A673 (cell line): ENCODE measurements around the gene SCN2A. TPM values are rescaled to one million over a fixed set of nuclear protein-coding genes. Genes with fewer than 3 reads are reported as not detected.

ENCODE experiments used
- BruUV-seq: library from RNA; stranded (reverse); fragments of 400-500 nt; replicated peaks from 2 replicates; lab custom pipeline; 2021; lab: Mats Ljungman, UMichigan
- CTCF ChIA-PET: fragments of 300-600 bp; sonication (Branson Sonifier 250); formaldehyde crosslinking; loops from one replicate; lab custom pipeline; 2022; ENCODE audit warnings: antibody characterized with exemption; lab: Charles Lee
- POLR2A ChIA-PET: fragments of 300-600 bp; sonication (Branson Sonifier 250); formaldehyde crosslinking; loops from one replicate; lab custom pipeline; 2022; ENCODE audit warnings: antibody characterized with exemption; ENCODE audit not compliant: low non-redundant PET; lab: Charles Lee
- DNase-seq: peaks from one replicate; pipeline ENCODE4 v3.0.0-alpha.2; 2015; ENCODE audit warnings: low spot score
- H3K27ac ChIP-seq: fragments of 200-600 bp; sonication (generic); 2 replicates; pipeline ENCODE4 v1.5.1; 2016; ENCODE audit warnings: mixed run types, low read depth, mild to moderate bottlenecking, mixed read lengths, antibody characterized with exemption, low read length; ENCODE audit not compliant: poor library complexity, severe bottlenecking
- H3K27me3 ChIP-seq: fragments of 200-600 bp; sonication (generic); replicated peaks from 2 replicates; pipeline ENCODE4 v1.6.1; 2017; ENCODE audit warnings: mixed run types, low read depth, mild to moderate bottlenecking, mixed read lengths, antibody characterized with exemption, low read length; ENCODE audit not compliant: insufficient read depth, poor library complexity
- H3K36me3 ChIP-seq: fragments of 200-600 bp; sonication (generic); 2 replicates; pipeline ENCODE4 v1.6.1; 2016; ENCODE audit warnings: mixed run types, mild to moderate bottlenecking, mixed read lengths, antibody characterized with exemption, low read length; ENCODE audit not compliant: insufficient read depth, poor library complexity, severe bottlenecking
- H3K4me1 ChIP-seq: fragments of 200-600 bp; sonication (generic); 2 replicates; pipeline ENCODE4 v1.6.1; 2017; ENCODE audit warnings: mixed run types, mild to moderate bottlenecking, mixed read lengths, antibody characterized with exemption, low read length; ENCODE audit not compliant: insufficient read depth, poor library complexity, severe bottlenecking
- H3K4me3 ChIP-seq: fragments of 200-600 bp; sonication (generic); 2 replicates; pipeline ENCODE4 v1.5.1; 2016; ENCODE audit warnings: low read depth, mixed run types, mild to moderate bottlenecking, mixed read lengths, low read length; ENCODE audit not compliant: poor library complexity, severe bottlenecking
- H3K9me3 ChIP-seq: fragments of 200-600 bp; sonication (generic); 2 replicates; pipeline ENCODE4 v1.6.1; 2016; ENCODE audit warnings: mixed run types, low read depth, mild to moderate bottlenecking, mixed read lengths, antibody characterized with exemption, low read length; ENCODE audit not compliant: poor library complexity, severe bottlenecking
- CTCF ChIP-seq: fragments of 300-800, 200-600 bp; sonication (generic); conservative IDR thresholded peaks from 2 replicates; pipeline ENCODE4 v1.5.1; 2017; ENCODE audit warnings: low read depth, mild to moderate bottlenecking, antibody characterized with exemption, low read length, moderate library complexity, mixed read lengths
- EZH2 ChIP-seq: fragments of 200-600 bp; sonication (generic); IDR thresholded peaks from 2 replicates; pipeline ENCODE4 v1.6.1; 2017; ENCODE audit warnings: borderline replicate concordance, low read depth, mild to moderate bottlenecking, mixed read lengths, antibody characterized with exemption, low read length; ENCODE audit not compliant: poor library complexity, severe bottlenecking
- intact Hi-C: fragments of 100-400 bp; cut with micrococcal nuclease; formaldehyde crosslinking; loops from one replicate; pipeline ENCODE4 v1.10.0; 2022; ENCODE audit not compliant: unreplicated experiment
- total RNA-seq: library from RNA; stranded (reverse); gene quantifications from 2 replicates; pipeline ENCODE4 v1.2.3, GENCODE V29; 2021

Gene SCN2A
- total RNA-seq, 1 experiment from 2014 or later: 0.73 TPM

GRCh38 chr2:165268754-165269153, 29.5 kb downstream of the SCN2A start:
- Histone ChIP-seq H3K4me3 (no peak overlapping the region), H3K27ac (no peak overlapping the region), H3K9me3 (no peaks in the 10 kb centered on the region), H3K4me1 (peaks cover 4% of the 10 kb centered on the region), H3K27me3 (no peaks in the 10 kb centered on the region), H3K36me3 (no peaks in the 10 kb centered on the region)
- no TSS peak for BruUV-seq
- intact Hi-C loops: no loop called here
- POLR2A ChIA-PET: no interaction called here
- CTCF ChIA-PET: no interaction called here
- no peak for DNase-seq
- TF ChIP-seq EZH2: no peak
- no peak for TF ChIP-seq CTCF

GRCh38 chr2:165273176-165273575, 34.0 kb downstream of the SCN2A start:
- no peaks in the 10 kb centered on the region for H3K27me3 ChIP-seq
- no peak for TF ChIP-seq CTCF
- TF ChIP-seq EZH2: no peak
- no peak overlapping the region for H3K4me3 ChIP-seq
- POLR2A ChIA-PET: no interaction called here
- CTCF ChIA-PET: no interaction called here
- no peaks in the 10 kb centered on the region for H3K9me3 ChIP-seq
- no peak overlapping the region for H3K27ac ChIP-seq
- no TSS peak for BruUV-seq
- H3K4me1 ChIP-seq: peaks cover 5% of the 10 kb centered on the region
- intact Hi-C loops: no loop called here
- H3K36me3 ChIP-seq: no peaks in the 10 kb centered on the region
- peak; percentile 75 for DNase-seq

DNA sequence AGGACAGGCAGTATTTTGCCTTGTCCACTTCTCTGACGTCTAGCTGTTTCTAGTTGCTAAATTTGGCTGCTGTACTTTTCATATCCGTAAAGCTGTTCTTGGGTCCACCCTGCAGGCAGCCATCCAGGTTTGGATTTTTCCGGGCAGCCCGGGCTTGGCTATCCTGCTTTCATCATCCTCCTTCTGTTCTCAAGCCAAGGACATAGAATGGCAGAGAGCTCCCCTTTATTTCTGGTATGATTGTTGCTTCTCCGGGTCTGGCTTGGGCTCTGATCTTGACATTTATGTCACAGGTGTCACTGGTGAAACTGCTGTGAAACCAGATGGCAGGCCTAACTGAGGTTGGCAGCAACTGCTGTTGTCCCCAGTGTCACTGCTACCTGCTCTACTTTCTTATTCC, 35.5 kb downstream of the SCN2A start:
- intact Hi-C loops: no loop called here

More for the DNA sequence above, 35.5 kb downstream of the SCN2A start:
- TF ChIP-seq EZH2 (no peak), CTCF (no peak)
- POLR2A ChIA-PET: no interaction called here
- DNase-seq: no peak
- Histone ChIP-seq H3K27me3 (no peaks in the 10 kb centered on the region), H3K4me1 (peaks cover 5% of the 10 kb centered on the region), H3K4me3 (no peak overlapping the region), H3K27ac (no peak overlapping the region), H3K9me3 (no peaks in the 10 kb centered on the region), H3K36me3 (no peaks in the 10 kb centered on the region)
- CTCF ChIA-PET: no interaction called here
- BruUV-seq: no TSS peak
